ENCODE measurements around the gene A2M. TPM values are rescaled to one million over a fixed set of nuclear protein-coding genes. Genes with fewer than 3 reads are reported as not detected.

A2M gene
- total RNA-seq, 1 experiment from 2014 or later = not detected

- H3K9ac ChIP-seq (ENCODE audit: low read length) = no peak overlapping the region
- no peak for TF ChIP-seq EZH2 (IDR thresholded peaks at IDR 0.05; ENCODE audit: low read length, unreplicated experiment)
- H3F3A ChIP-seq (ENCODE audit: low read length, unreplicated experiment) = no peaks in the 10 kb centered on the region
- ATAC-seq (no peak), DNase-seq (no peak)
- H3K9me2 ChIP-seq (replicated peaks; ENCODE audit: low read length) = no peaks in the 10 kb centered on the region
- H3K27ac ChIP-seq (ENCODE audit: low read length) = no peak overlapping the region
- H2AFZ ChIP-seq (ENCODE audit: low read length) = no peak overlapping the region
- no peak overlapping the region for H3K4me2 ChIP-seq (ENCODE audit: low read length)
- BruUV-seq (replicated peaks) = no TSS peak
- no peaks in the 10 kb centered on the region for H4K20me1 ChIP-seq (ENCODE audit: low read length)
- no peak overlapping the region for H3K4me3 ChIP-seq (ENCODE audit: low read length)
- intact Hi-C loops (cut with micrococcal nuclease) = no loop called here
- CTCF ChIA-PET = no interaction called here
- POLR2A ChIA-PET (ENCODE audit: unreplicated experiment) = no interaction called here
- H3K9me3 ChIP-seq (ENCODE audit: low read length) = no peaks in the 10 kb centered on the region
- no peaks in the 10 kb centered on the region for H3K36me3 ChIP-seq (ENCODE audit: low read depth, low read length)
- no peaks in the 10 kb centered on the region for H3K4me1 ChIP-seq (ENCODE audit: insufficient read depth, low read length)
- H3K27me3 ChIP-seq (ENCODE audit: low read length) = peaks cover 1% of the 10 kb centered on the region; the same call in 1 of the 2 replicates
- no peaks in the 10 kb centered on the region for H3K79me2 ChIP-seq (ENCODE audit: low read length)
These were observed 17.6 kb upstream of the A2M start for GRCh38 chr12:9133216-9133916.

- Histone ChIP-seq H3K9ac (ENCODE audit: low read length) (no peak overlapping the region), H3K27ac (ENCODE audit: low read length) (no peak overlapping the region), H3K4me2 (ENCODE audit: low read length) (no peak overlapping the region), H2AFZ (ENCODE audit: low read length) (no peak overlapping the region), H3K9me3 (ENCODE audit: low read length) (no peaks in the 10 kb centered on the region), H3F3A (ENCODE audit: low read length, unreplicated experiment) (no peaks in the 10 kb centered on the region), H3K79me2 (ENCODE audit: low read length) (no peaks in the 10 kb centered on the region), H4K20me1 (ENCODE audit: low read length) (no peaks in the 10 kb centered on the region), H3K4me1 (ENCODE audit: insufficient read depth, low read length) (no peaks in the 10 kb centered on the region), H3K9me2 (replicated peaks; ENCODE audit: low read length) (no peaks in the 10 kb centered on the region), H3K27me3 (ENCODE audit: low read length) (peaks cover 14% of the 10 kb centered on the region), H3K36me3 (ENCODE audit: low read depth, low read length) (no peaks in the 10 kb centered on the region), H3K4me3 (ENCODE audit: low read length) (no peak overlapping the region)
- no peak for DNase-seq
- ChIA-PET CTCF (no interaction called here), POLR2A (ENCODE audit: unreplicated experiment) (no interaction called here)
- intact Hi-C loops (cut with micrococcal nuclease) = no loop called here
- no TSS peak for BruUV-seq (replicated peaks)
- no peak for TF ChIP-seq EZH2 (IDR thresholded peaks at IDR 0.05; ENCODE audit: low read length, unreplicated experiment)
- no peak for TF ChIP-seq CTCF (conservative IDR thresholded peaks at IDR 0.05; ENCODE audit: low read depth, low read length)
- TF ChIP-seq EZH2phosphoT487 (IDR thresholded peaks at IDR 0.05; ENCODE audit: borderline replicate concordance, low read length) = no peak
- no peak for ATAC-seq
These were observed 16.4 kb upstream of the A2M start for GRCh38 chr12:9132008-9132535.

- Histone ChIP-seq H3F3A (ENCODE audit: low read length, unreplicated experiment) (no peaks in the 10 kb centered on the region), H3K36me3 (ENCODE audit: low read depth, low read length) (no peaks in the 10 kb centered on the region), H3K9me2 (replicated peaks; ENCODE audit: low read length) (no peaks in the 10 kb centered on the region), H3K4me3 (ENCODE audit: low read length) (no peak overlapping the region), H3K27ac (ENCODE audit: low read length) (no peak overlapping the region), H4K20me1 (ENCODE audit: low read length) (no peaks in the 10 kb centered on the region), H3K9ac (ENCODE audit: low read length) (no peak overlapping the region), H3K9me3 (ENCODE audit: low read length) (no peaks in the 10 kb centered on the region), H3K4me1 (ENCODE audit: insufficient read depth, low read length) (no peaks in the 10 kb centered on the region), H3K4me2 (ENCODE audit: low read length) (no peak overlapping the region), H3K27me3 (ENCODE audit: low read length) (peaks cover 30% of the 10 kb centered on the region), H3K79me2 (ENCODE audit: low read length) (no peaks in the 10 kb centered on the region), H2AFZ (ENCODE audit: low read length) (no peak overlapping the region)
- POLR2A ChIA-PET (ENCODE audit: unreplicated experiment) = no interaction called here
- TF ChIP-seq EZH2phosphoT487 (IDR thresholded peaks at IDR 0.05; ENCODE audit: borderline replicate concordance, low read length) (no peak), EZH2 (IDR thresholded peaks at IDR 0.05; ENCODE audit: low read length, unreplicated experiment) (no peak), CTCF (conservative IDR thresholded peaks at IDR 0.05; ENCODE audit: low read depth, low read length) (no peak)
- DNase-seq = no peak
- intact Hi-C loops (cut with micrococcal nuclease) = no loop called here
- no TSS peak for BruUV-seq (replicated peaks)
- CTCF ChIA-PET = no interaction called here
- ATAC-seq = no peak
These were observed 14.5 kb upstream of the A2M start for GRCh38 chr12:9130244-9130643.

All from PC-3 (cell line).